HG03196 (cell line): ENCODE results near the gene ELMOD3.
"Not testable (repeated sequence)": the region's sequence is repeated elsewhere in the genome, so short reads cannot be mapped to it uniquely, and the experiment has no call there.

Source experiments
- ATAC-seq: cut with Tn5 transposase; IDR thresholded peaks from one replicate; pipeline ENCODE4 v1.9.1; 2021; ENCODE audit not compliant: unreplicated experiment

Gene ELMOD3

DNA sequence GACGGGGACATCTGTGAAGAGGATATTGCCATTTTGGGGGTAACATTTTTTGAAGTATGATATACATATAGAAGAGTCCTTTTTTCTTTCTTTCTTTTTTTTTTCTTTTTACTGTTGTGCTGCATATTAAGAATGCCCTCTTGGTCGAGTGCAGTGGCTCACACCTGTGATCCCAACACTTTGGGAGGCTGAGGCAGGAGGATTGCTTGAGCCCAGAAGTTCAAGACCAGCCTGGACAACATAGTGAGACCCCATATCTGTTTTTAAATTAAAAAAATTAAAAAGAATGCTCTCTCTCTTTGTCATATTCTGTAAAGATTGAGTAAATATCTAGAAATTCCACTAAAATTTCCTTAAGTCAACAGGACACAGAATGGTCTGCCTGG, 67.5 kb downstream of the ELMOD3 start:
- ATAC-seq = no peak

DNA sequence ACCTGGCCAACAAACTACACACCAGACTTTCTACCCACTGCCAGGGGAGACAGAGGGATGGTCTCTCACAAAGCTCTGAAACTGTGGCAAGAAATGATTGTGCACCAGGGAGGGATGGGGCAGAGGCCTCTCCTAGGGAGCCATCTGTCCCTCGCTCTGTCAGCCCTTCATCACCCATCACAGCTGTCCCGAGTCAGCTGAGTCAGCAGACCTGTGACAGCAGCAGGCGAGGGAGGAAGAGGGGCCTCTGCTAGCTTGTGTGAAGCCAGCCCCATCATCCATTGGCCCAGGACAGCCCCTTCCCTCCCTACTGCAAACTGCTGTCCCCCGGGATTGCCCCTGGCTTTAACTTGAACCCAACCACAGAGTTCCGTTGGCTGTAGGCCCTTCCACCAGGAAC, 69.0 kb downstream of the ELMOD3 start:
- ATAC-seq = no peak

DNA sequence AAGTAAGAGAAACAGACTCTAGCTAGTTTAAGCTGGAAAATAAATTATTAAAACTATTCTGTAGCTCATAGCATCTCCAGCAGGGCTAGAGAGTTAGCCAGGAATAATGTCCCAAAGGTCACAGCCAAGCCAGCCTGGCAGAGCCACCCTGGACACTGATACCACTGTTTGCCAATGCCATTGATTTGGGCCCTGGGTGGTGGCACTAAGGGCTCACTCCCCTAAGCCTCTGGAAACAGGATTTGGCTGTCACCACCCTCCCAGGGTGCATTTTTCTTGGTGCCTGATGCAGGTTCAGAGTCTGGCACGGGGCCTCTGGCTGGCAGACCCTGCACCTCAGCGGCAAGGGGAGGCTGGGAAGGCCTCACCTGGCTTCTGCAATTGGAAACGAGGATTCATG, 71.0 kb downstream of the ELMOD3 start:
- no peak for ATAC-seq

DNA sequence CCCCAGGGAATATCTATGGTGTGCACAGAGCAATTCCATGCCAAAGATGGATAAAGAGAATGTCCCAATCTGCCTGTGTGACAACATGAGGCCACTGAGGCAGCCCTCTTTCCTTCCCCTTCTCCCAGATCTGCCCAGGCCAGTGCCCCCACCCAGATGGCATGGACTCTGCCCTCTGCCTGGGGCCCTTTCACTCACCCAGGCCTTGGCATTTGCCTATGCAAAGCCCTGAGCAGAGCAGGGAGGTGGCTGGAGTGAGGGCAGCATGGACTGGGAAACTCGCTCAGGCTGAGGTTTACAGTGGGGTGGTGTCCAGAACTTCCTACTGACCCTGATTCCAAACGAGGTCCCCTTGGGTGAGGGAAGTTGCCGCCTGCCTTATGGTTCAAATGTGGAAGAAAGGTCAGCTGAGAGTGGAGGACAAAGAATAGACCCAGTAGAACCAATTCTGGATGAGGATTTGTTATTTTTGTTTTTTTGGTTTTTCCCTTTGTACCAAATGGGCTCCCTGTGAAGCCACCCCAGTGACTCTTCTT, 72.8 kb downstream of the ELMOD3 start:
- ATAC-seq = no peak

DNA sequence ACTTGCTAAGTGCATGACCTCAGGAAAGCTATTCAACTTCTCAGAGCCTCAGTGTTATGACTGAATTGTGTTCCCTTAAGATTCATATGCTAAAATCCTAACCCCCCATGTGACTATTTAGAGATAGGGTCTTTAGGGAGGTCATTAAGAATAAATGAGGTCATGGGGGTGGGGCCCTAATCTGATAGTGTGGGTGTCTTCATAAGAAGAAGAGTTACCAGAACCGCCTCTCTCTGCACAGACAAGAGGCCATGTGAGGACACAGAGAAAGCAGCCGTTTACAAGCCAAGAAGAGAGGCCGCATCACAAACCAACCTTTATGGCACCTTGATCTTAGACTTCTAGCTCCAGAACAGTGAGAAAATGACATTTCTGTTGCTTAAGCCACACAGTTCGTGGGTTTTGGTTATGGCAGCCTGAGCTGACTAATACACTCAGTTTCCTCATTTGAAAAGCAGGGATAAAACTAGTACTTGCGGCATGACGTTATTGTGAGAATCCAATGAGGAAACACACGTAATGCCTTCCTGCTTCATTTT, 73.8 kb downstream of the ELMOD3 start:
- no peak for ATAC-seq

DNA sequence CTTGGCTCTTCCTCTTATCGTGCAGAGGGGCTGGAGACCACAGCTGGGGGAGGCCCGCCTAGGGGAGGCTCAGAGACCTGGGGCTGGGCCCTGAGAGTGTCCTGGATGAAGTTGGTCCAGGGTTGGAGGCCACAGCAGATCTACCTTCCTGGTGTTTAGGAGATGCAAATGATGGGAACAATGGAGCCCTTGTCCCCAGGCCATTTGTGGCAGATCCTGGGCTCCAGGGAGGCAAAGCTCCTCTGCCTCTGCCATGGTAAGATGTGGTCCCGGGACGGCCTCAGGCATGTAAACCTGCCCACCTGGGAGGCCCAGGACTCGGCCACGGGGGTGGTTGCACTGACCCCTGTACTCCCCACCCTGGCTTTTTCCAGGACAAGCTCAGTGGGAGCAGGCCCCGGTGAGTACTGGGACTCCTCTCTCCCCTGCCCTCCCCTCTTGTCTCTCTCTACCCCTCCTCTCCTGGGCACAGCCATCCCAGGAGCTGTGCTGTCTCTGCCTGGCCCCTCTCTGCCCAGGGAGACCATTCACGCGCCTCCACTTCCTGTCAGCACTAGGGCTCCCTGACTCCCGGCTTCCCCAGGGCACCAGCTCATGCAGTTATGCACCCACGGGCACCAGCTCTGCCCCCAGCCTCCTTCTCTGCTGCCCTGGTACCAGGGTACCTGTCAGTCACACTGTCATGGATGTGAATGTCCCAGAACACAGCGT, 74.8 kb downstream of the ELMOD3 start:
- no peak for ATAC-seq

DNA sequence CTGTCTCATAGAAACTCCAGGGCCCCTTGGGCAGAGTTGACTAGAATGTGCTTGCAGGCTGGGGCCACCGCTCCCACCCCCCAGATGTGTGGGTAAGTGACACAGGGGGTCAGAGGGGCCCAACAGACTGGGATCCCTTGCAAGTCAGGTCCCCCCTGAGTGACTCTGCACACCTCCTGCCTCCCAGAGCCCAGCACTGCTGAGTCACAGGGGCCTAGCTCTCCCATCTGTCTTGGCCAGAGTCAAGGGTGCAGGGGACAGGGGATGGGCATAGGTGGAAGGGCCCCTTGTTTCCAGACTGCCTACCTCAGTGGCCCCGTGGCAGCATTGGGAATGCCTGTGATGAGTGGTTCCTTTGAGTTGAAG, 75.3 kb downstream of the ELMOD3 start:
- ATAC-seq = no peak

DNA sequence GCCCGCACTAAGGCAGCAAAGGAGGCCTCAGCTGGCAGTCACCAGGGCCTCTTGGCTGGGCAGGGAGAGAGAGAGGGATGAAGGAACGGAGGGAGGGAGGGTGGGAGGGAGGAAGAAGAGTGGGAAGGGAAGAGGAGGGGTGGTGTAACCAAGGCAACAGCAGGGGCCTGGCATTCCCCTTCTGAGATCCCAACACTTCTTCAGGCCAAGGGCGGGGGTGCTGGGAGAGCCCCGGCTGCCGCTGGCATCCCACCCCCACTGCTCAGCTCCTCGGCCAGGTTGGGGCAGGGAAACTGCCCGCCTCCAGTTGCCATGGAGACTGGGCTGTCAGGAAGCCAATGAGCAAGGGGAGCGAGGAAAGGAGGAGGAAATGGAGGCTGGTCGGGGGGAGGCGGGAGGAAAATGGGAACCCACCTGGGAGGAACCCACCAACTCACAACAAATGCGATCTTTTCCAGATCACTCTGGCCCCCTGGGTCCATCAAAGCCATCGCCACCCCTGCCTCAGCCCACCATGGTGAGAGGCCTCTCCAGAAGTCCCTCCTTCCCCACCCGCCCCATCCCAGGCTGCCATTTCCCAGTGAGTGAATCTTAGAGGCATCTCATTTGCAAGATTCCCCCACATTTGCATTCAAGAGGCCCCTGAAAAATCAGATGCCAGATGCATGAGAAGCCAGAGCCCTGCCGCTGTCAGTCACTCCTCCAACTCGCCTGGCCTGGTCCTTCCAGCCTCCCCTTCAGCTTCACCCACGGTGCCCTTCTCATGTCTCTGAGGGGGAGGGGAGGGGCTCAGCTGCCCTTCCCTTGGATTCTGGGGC, 76.4 kb downstream of the ELMOD3 start:
- ATAC-seq = no peak

DNA sequence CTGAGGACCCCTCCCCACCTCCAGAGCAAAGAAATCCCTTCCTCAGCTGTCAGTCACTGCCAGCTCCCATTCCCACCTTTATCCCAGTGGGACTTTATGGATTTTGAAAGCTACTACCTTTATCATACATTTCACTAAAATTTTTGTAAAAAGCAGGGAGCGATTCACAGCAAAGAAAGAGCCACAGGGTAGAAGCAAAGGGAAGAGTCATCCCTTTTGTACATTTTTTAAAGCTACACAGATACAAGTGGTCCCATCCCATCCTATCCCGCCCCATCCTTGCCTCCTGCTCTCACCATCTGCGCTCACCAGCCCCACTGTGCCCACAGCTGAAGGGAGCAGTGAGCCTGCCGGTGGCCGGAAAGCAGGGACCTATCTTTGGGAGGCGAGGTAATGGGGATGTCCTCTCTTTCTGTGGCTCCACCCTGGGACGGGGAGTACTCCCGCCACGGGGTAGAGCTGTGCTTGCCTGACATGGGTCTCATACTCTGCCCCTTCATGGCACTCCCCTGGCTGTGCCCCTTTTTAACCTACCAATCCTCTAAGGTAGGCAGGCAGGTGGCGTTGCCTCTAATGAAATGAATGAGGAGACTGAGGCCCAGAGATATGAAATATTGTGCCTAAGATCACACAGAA, 77.1 kb downstream of the ELMOD3 start:
- ATAC-seq = no peak

DNA sequence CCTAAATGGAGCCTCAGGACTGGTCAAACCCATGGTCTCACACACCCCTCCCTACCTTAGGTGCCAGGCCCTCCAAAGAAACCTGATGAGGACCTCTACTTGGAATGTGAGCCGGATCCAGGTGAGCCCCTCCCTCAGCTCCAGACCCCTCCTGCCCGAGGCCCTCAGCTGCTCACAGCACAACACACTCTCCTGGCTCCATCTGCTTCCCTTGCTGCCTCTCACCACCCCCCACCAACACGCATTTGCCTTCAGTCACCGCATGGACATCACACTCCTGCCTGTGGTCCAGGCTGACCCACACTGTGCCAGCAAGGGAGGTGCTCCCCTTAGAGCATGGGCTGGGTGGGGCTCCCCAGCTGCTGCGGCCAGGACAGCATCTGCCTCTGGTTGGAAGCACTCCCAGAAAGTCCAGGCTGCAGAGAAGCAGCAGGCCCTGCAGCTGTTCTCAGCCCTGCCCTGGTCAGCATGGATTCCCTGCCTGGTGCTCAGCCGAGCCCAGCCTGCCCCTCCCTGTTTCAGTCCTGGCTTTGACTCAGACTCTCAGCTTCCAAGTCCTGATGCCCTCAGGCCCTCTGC, 79.0 kb downstream of the ELMOD3 start:
- no peak for ATAC-seq

DNA sequence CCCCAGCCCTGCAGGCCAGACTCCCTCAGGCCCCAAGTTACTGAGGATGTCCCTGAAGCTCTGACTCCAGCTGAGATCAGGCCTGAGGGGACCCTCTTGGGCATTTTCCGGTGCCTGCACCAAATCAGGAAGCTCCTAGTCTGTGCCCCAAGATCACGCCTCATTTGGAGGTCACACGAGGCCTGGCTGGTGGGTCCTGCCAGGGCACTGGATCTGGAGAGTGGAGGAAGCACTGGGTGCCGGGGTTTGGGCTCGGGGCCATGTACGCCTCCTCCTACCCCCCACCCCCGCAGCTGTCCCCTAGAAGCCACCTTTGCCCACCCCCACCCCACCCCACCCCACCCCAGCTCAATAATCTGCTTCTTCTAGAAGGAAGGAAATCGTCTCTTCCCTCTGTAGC, 80.1 kb downstream of the ELMOD3 start:
- ATAC-seq = no peak

DNA sequence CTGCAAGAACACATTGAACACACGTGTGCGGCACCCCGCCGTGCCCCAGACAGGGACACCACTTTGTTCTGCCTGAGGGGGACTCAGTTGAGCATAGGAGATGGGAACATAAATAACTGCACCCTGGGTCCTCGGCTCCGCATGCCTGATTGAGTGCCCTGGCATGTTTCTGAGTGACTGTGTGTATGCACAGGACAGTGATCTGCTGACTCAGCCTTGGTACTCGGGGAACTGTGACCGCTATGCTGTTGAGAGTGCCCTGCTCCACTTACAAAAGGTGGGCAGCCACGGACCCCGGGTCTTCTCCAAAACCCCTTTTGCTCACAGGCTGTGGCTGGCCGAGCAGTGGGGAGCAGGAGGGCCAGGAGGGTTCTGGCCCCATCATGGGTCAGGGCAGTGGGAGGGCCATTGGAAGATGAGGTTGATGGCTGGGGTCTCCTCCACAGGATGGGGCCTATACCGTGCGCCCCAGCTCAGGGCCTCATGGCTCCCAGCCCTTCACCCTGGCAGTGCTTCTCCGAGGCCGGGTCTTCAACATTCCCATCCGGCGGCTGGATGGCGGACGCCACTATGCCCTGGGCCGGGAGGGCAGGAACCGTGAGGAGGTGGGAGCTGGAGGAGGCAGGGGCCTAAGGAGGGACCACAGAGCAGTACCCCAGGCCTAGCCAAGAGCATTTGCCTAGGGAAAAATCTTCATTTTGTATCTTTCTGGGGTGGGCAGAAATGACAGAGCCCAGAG, 80.8 kb downstream of the ELMOD3 start:
- ATAC-seq = no peak

DNA sequence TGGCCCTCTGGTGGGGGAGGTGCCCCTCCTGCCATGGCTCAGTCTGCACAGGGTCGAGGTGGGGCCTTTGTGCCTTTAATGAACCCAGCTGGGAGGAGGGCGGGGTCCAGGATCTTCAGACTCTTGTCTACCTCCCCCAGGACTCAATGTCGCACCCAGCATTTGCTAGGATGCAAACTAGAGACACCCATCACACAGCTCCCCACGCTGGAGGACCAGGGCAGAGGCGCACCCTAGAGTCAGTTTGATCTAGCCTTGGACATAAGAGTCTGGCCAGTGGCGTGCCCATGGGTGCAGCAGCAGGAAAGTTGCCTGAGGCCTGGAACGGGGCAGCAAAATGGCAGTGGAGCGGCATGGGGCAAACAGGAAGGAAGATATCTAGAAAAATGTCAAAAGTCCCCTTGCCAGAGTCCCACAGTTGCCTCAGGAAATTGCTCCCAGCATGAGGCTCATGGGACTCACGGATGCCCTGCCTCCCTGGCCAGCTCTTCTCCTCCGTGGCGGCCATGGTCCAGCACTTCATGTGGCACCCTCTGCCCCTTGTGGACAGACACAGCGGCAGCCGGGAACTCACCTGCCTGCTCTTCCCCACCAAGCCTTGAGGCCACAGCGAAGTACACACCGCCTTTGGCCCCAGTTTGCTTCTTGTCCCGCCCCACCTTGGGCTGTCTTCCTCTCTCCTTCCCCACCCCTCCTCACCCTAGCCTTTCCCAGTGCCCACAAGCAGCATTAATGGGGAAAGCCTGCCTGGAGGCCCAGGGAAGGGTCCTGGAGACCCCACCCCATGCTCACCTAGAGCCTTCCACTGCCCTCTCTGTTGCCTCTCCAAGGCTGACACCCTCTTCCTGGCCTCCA, 81.6 kb downstream of the ELMOD3 start:
- ATAC-seq = no peak

DNA sequence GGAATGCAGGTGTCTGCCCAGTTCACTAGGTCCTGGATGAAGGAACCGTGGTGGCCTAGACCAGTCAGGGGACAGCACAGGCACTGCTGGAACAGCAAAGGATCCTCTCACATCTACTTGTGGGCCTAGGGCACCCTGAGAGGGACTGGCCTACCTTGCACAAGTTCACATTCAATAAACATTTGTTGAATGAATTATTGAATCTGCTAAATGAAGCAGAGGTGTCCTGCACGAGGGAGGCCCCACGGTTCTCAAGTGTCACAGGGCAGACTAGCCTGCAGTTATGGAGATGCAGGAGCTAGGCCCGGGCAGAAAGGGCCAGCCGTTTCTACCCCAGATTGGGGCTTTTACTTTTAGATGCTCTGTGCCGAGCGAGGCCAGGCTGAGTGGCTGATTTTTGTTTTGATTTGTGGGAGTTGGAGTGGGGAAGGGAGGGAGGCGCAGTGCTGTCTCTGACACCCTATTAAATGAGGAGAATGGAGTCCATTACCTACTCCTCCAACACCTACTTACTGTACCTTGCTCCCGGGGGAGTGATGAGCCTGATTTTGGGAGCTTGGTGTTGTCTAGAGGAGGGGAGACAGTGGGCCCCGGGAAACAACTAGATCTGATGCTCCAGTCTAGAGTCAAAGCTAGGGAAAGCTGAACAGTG, 82.4 kb downstream of the ELMOD3 start:
- no peak for ATAC-seq

DNA sequence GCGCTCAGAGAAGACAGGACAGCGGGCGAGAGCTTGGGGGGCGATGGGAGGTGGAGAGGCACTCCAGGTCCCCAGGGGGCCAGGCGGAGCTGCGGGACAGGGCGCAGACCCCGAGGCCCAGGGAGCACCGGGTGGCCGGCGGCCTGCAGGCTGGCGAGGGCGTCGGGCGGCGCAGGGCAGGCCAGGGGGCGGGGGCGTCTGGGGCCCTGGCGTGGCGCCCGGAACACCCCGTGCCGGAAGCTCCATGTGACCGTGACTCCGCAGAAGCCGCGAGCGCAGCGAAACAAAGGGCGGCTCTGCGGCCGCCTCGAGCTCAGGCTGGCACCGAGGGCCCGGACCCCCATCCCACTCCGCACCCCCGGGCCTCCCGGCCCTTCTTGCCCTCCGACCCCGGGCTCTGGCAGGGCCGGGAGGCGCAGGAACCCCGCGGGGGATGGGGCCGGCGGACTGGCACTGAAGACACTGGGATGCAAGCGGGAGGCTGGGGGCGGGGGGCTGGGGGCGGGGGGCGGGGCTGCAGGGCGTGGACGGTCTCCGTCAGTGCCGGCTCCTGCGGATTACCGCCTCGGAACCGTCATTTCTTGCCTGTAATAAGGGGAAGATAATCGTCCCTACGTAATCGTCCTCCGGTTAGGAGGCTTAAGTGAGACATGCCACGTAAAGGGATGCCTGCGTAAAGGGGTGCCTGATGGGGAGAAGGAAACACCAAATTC, 83.1 kb downstream of the ELMOD3 start:
- peak; percentile 74 for ATAC-seq

DNA sequence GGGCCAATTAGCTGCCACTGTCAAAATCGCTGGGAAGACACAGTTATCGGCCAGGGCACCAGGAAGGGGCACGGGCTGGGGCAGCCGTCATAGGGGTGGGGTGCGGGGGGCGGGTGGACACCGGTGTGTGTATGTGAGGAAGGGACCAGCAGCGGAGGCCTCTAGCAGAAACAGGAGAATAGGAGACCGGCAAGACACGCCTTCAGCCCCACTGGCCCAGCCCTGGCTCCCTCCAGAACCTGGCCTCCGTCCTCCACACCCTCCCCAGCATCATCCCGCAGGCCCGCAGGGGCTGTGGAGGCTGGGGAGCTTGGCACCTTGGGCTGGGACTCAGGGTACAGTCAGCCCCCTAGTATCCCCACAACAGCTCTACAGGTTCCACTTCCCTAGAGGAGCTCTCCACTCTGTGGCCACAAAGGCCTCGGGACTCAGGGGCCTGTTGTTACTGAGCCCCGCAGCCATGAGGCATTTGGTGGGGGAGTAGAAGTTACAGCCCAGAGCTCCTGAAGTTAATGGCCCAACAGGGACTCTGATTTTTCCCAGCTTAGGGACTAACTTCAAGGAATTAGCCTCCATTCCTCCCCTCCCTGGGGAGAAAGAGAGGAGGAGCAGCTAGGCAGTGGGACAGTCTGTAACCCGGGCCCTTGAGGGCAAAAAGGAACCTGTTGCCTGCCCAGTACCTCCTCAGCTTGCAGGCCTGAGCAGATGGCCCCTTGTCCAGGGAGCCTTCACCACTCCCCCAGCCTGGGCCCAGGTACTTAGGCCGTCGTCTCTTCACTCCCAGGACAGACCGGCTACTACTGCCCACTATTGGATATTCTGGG, 83.8 kb downstream of the ELMOD3 start:
- no peak for ATAC-seq

DNA sequence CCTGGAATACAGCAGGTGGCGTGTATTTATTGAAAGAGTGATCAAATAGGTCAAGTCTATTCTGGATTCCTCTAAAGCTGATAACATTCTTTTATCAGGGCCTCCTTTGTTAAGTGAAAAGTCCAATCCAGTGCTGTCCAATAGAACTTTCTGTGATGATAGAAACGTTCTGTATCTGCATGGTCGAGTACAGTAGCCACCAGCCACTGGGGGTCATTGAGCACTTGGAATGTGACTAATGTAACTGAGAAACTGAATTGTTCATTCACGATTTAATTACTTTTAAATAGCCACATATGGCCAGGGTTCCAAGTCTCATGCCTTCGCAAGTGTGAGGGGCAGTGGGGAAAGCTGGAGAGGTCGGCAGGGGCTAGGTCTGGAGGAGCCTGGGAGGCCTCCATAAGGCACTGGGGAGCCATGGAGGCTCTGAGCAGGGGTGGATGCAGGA, 84.5 kb downstream of the ELMOD3 start:
- no peak for ATAC-seq

DNA sequence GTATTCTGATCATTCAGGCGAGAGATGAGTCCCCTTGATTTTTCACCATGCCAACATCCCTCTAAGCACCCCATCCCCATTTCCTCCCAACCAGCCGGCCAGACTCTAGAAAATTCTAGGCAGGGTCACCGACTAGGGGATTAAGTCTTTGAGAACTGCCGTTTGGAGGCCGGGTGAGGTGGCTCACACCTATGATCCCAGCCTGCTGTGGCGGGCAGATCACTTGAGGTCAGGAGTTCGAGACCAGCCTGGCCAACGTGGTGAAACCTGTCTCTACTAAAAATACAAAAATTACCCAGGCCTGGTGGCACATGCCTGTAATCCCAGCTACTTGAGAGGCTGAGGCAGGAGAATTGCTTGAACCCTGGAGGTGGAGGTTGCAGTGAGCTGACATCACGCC, 85.0 kb downstream of the ELMOD3 start:
- ATAC-seq = not testable (repeated sequence)
